HG02798 (cell line): ENCODE measurements around the gene CYP2W1.

ENCODE experiments used
- ATAC-seq: cut with Tn5 transposase; IDR thresholded peaks from one replicate; pipeline ENCODE4 v1.9.1; 2021; ENCODE audit warnings: mild to moderate bottlenecking; ENCODE audit not compliant: unreplicated experiment, poor library complexity

CYP2W1 gene

DNA sequence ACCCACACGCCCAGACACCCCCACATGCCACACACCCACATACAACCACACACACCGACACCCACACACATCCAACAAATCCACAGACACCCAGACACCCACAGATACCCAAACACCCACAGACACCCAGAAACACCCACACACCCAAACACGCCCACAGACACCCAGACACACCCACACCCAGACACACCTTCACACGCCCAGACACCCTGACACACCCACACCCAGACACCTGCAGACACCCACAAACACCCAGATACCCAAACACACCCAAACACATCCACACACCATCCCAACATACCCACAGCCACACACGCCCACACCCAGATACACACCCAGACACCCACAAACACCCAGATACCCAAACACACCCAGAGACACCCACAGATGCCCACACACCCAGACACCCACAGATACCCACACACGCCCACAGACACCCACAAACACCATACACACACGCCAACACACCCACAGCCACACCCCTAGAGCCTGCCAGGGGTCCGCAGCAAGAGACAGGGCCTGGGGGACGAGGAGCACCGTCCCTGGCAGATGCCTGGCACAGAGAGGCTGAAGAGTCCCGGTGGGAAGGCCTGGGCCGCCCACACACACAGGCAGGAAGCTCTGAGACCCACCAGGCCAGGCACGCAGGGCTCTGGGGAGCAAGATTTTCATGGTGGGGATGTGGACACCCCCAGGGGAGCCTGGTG is 28.5 kb downstream of the CYP2W1 start:
- no peak for ATAC-seq

DNA sequence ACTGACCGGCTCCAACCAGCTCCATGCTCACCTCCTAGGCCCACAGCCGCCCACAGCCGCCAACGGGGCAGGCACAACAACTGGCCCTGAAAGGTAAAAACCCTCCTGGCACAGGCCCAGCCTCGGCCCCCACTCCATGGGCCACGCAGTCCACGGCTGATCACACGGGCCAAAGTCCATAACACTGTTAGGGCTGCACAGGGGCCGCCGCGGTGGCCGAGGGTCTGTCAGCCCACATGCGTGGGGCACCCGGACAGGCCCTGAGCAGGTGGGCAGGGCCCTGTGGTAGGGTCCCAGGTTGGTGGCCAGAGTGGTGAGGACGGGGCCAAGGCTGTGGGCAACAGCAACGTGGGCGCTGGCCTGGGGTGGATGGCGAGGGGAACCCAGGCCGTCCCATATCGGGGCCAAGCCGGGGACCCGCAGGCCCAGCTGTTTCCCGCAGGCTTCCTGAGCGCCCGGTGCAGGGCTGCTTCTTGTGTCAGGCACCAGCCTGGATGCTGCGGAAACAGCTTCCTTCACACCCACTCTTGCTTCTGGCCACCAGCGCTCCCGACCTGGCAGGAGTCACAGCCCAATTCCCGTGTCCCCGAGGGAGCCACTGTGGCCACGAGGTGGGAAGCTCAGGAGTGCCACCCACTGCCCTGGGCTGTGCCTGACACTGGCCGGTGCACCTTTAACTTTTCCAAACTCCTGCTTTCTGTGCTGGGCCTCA is 29.2 kb downstream of the CYP2W1 start:
- no peak for ATAC-seq

DNA sequence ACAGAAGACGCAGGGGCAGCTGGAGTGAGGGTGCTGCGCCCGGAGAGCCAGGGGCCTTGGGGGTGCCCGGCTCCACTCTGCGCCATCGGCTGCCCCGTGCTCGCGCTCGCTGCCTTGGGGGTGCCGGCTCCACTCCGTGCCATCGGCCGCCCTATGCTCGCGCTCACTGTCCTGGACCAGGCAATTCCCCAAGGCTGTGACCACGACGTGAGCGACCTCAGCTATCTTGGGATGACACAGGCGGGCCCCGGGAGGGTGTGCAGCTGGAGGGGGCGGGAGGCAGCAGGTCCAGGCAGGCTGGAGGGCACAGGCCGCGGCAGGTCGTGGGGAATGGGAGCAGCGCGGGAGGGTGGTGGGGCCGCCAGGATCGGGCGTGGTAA is 29.7 kb downstream of the CYP2W1 start:
- ATAC-seq, result no peak

DNA sequence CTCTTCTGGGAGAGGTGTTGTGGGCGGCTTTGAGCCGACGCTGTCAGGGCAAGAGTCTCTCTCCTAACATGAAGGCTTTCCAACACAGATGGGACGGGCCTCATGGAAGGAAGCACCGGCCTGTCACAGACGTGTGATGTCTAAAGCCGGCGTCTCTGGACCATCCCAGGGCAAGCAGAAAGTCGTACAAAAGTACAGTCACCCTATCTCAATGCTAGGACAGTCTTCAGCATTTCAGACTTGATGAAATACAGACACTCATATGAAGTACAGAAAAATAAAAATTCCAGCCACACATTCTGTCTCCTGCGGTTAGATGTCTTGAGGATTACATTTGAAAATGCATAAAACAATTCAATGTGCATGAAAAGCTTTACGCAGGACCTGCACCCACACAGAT is 30.6 kb downstream of the CYP2W1 start:
- ATAC-seq, result no peak

DNA sequence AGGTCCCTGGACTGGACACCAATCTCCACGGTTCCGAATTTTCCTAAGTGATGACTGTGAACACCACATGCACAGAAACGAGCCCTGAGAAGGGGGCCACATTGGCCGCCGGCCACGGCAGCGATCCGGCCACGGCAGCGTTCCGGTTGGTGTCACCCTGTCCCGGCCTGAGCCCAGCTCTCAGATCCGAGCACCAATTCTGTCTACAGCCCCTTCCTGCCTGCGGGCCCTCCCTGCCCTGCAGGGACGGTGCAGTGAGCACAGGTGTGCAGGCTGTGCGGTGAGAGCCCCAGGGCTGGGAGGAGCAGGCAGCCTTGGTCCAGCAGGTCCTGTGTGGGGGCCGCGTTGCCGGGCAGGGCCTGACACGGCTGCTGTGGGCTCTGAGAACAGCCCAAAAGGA is 31.7 kb downstream of the CYP2W1 start:
- ATAC-seq, result no peak

DNA sequence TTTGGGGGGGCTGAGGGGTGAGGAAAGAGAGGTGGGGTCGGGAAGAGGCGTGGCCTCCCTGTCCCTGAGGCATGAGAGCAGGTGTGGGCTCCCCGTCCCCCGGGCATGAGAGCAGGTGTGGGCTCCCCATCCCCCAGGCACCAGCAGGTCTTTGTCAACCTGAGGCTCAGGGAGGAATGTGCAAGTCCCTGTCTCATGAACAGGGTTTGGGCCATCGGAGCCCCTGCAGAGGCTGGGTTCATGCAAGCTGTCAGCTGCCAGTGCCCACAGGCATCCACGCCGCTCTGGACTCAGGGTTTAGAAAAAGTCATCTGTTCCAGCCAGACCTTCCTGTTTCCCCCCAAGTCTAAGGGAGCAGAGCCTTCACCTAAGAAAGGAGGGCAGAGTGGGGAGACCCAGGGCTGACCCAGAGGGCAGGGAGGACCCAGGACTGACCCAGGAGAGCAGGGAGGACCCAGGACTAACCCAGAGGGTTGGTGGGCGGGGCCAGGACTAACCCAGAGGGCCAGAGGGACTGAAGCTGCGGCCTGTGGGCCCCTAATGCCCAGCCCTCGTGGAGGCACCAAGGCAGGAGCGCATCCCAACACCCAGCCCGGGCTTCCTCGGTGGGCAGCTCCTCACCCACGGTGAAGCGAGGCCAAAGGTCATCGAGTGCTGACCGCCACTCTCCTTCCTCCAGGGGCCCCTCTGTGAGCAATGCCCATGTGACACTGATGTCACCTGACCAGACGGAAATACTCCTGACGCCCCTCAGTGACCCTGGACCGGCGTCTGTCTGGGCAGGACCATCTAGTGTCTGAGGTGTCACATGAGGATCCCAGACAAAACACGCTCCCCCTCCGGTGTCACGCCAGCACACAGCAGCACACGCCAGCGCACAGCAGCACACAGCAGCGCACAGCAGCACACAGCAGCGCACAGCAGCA is 32.5 kb downstream of the CYP2W1 start:
- ATAC-seq, result no peak

DNA sequence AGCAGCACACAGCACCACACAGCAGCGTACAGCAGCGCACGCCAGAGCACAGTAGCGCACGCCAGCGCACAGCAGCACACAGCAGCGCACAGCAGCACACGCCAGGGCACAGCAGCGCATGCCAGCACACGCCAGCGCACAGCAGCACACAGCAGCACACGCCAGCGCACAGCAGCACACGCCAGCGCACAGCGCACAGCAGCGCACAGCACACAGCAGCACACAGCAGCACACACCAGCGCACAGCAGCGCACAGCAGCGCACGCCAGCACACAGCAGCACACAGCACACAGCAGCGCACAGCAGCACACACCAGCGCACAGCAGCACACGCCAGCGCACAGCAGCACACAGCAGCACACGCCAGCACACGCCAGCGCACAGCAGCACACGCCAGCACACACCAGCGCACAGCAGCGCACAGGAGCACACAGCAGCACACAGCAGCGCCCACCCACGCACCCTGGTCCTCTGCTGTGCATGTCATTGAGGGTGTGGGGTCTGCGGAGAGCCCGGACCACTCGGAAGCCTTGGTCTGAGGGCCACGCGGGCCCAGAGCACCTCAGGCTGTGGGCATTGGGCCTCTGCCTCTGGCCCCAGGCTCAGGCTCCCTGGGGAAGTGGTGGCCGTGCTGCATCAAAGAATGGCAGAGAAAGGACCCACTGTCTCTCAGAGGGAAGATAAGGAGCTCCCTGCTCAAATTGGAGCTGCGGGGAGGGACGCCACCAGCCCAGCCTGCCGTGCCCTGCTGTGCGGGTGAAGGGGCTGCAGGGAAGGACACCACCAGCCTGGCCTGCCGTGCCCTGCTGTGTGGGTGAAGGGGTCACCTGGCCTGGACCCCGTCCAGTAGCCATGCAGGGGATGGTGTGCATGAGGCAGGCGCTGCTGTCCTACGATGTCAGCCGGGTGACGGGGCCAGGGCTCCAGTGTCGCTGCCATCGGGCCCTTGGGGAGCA is 33.9 kb downstream of the CYP2W1 start:
- ATAC-seq, result no peak

DNA sequence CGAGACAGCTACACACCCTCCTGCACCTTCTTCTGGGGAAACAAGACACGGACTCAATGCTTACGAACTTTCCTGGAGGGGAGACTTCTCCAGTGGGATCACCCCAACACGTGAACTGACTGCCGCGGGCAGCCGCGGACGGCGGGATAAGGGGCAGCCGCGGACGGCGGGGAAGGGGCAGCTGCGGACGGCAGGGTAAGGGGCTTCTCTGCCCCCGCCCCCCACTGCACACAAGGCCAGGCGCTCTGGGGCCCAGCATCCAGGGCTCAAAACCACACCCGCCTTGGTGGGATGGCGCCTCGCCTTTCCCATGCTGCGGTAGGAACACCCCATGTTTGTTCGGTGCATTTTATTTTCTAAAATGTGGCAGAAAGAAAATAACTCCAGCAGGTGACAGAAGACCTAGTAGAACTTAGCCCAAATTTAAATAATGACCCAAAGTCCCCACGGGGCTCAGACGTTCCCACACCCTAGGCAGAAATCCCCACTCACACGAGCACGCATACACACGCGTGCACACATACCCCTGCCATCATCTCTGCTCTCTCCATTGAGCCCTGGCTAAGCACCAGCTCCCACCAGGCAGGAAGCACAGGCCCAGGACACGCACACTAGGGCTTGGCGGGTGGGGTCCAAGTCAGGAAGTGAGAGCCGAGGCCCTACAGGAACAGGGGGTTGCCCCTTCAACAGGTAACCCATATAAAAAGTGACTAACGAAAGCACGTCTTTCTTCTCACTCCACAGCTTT is 34.8 kb downstream of the CYP2W1 start:
- ATAC-seq, result no peak

DNA sequence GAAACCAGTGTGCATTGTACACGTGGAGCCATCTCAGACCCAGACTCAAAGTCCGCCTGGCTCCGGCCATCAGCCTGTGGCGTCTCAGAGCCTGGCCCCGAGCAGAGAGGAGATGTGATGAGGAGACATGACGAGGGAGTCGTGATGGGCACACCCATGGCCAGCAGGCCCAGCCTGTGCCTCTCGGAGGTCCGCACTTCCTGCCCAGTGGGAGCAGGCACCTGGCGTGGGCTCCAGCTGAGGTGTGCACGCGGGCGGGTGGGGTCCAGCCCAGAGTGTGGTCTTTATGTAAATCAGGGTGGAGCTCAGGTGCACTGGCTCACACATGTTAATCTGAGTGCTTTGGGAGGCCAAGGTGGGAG is 35.3 kb downstream of the CYP2W1 start:
- no peak for ATAC-seq

DNA sequence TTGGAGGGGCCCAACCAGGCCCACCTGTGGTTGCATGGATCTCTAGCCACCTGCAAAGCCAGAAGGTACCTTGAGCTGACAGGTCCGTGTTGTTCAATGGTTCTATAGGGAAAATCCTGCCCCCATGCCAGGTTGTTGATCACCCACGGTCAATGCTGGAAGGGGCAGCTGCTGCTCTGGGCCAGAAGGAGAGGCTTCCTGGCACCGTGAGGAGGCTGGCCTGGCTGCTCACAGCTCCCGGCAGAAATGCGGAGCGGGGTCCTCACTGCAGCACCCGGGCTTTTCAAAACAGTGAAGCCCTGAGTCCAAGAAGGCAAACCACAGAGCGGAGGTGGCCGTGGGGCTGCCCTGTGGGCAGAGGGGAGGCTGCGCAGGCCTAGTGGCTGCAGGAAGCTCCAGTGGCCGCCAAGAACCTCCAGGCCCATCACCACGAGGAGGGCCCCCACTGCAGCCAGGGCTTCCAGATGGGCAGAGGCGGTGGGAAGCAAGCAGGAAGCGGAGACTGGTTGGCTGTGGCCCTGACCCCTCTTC is 36.3 kb downstream of the CYP2W1 start:
- ATAC-seq, result no peak

DNA sequence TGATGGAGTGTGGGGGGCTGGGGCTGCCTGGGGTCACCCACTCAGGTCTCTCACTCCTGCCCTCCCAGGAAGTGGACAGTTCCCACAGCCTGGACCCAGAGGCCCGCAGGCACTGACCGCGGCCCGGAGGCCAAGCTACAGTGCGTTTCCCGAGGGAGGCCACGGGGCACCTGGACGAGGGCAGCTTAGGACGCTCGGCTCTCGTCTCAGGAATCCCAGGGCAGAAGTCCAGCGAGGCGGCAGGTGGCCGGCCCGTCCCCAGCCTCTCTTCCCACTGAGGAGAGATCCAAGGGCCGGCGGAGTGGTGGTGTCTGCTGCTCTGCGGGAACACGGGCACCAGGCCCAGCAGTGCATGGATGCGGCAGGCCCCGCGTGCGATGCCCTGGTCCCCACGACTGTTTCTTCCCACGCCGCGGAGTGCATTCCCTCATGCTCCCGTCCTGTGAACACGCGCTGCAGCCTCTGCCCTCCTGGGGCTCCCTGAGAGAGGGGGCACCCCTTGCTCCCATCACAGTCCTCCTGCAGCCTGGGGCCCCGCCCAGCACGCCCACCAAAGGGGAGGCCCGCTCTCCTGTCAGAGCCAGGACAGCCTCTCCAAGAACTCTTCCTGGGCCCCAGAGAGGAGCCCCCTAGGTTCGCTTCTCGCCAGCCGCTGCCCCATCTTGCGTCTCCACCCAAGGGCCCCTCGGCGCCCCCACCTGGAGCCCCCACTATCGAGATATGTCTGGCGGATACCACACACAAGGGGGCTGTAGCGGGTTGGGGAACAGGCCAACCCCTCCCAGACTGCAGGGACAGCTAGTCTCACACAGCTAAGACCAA is 37.0 kb downstream of the CYP2W1 start:
- ATAC-seq, result no peak

DNA sequence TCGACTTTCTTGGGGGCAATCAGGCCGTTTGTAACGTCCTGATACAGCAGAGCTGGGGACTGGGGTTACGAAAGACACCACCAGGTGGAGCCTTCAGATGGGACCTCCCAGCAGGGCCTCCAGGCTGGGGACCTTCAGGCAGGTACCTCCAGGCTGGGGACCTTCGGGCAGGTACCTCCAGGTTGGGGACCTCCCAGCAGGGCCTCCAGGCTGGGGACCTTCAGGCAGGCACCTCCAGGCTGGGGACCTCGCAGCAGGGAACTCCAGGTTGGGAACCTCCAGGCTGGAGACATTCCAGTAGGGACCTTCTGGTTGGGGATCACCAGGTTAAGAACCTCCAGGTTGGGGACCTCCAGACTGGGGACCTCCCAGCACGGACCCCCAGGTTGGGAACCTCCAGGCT is 37.9 kb downstream of the CYP2W1 start:
- no peak for ATAC-seq

DNA sequence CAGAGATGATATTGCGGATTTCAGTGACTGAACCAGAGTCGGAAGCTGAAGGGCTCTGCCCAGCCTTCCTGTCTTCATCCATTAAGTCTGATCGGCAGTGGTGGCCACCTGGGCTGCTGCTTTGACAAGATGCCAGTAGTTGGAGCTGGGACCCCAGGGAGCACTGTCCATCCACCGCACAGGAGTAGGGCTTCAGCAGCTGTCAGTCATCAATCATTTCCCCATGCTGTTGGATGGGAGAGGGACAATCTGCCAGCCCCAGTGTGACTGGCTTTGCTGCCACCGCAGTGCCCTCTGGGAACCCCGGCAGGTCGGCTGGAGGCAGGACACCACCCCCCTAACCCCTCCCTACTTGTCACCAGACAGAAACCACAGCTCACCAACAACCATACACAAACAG is 38.4 kb downstream of the CYP2W1 start:
- no peak for ATAC-seq

DNA sequence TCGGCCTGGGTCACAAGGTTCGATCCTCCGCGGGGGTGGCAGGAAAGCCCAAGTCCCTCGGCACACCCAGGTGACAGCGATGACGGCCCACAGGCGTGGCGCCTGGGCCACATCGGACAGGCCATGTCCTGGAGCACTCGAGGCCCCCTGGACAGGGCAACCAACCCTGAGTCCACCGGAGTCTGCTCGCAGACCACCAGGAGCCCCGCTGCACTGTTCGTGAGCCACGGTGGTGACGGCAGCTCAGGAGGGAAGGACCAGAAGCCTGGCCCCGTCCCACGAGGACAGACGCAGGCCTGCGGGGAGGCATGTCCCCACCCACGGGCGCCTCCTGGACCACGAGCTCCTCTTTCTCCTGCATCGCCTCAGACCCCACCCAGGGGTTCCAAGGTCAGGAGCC is 39.0 kb downstream of the CYP2W1 start:
- ATAC-seq, result no peak

DNA sequence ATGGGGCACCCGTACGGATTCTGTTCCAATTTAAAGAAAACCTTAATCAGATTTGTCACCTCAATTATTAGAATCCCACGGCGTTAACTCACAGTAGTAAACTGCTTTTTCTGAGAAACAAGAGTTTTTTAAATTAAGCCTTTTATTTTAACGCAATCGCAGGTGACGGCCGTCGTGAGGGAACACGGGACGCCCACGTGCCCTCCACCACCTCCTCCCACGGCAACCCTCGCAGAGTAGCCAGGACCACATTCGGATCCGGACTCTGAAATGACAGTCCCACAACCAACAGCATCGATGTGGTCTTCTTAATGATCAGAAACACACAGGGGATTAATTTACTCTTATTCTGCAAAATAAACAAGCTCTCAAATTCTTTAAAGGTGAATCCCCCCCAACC is 39.4 kb downstream of the CYP2W1 start:
- no peak for ATAC-seq

DNA sequence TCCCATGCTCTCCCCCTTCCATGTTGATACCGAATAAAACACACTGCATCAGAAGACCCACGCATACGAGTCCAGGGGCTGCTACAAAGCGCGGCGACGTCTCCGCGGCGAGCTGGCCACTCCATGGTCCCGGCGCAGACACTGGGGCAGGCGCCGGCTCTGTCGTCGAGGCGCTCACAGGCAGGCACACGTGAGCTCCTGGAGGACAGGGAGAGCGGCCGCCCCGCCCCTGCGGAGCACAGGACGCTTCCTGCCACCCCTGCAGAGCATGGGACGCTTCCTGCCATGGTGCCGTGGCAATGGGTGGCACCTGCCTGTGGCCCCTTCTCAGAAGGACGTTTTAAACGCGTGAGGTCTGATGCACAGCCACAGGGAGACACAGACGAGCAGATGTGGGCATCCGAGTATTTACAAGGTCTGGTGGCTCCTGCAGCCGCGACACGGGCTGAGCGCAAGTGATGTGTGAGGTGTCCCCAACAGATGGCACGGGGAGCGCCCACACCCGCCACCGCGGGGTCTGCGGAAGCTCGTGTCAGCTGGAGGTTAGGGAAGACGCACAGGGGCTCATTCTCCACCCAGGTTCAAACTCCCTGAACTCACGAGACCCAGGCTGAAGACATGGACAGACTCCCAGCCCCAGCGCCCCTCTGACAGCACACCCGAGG is 40.0 kb downstream of the CYP2W1 start:
- no peak for ATAC-seq

DNA sequence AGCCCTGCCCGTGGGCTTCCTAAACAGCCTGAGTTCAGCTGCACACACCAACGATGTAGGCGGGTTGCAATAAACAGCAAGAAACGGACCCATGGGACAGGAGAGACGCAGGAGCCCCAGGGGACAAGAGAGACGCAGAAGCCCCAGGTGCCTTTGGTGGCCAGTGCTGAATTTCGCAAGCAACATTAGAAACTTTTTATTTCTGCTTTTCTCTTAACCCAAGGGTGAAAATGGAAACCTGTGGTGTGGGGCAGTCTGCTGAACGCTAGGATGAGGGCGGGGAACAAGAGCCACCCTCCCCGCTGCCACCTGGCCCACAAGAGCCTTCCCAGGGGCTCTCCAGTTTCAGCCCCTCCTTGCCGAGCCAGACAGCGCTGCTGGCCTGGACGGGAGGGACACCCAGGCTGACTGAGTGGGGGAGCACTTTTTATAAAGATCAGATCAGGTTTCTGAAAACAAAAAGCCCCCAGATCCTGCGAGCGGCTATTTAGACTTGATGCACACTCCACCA is 41.4 kb downstream of the CYP2W1 start:
- peak; percentile 65 for ATAC-seq
